Gastroesophageal sphincter (tissue), 4 donors: ENCODE measurements around the gene SMAD6. TPM values are rescaled to one million over a fixed set of nuclear protein-coding genes. Genes with fewer than 3 reads are reported as not detected.

ENCODE experiments used
- ATAC-seq: fragments of 150-250 bp; one replicate; pipeline ENCODE4 v1.9.1; 2016; ENCODE audit warnings: mild to moderate bottlenecking, moderate library complexity
- H3K27ac ChIP-seq, 4 donors: fragments of 200-600 bp; sonication (generic) in 3 of 4; 1 replicate in 3 of 4; 2 replicates in 1 of 4; pipeline ENCODE4 v1.5.1; 2016 to 2019
- H3K27me3 ChIP-seq: fragments of 200-600 bp; sonication (generic); one replicate; pipeline ENCODE4 v1.5.1; 2019
- H3K36me3 ChIP-seq, 2 donors: fragments of 200-600 bp; sonication (generic); one replicate each; pipeline ENCODE4 v1.5.1; 2019; ENCODE audit warnings: control low read depth in 1 of 2
- H3K4me1 ChIP-seq, 3 donors: fragments of 200-600 bp; sonication (generic); 1 replicate in 2 of 3; 2 replicates in 1 of 3; pipeline ENCODE4 v1.5.1; 2016 to 2019; ENCODE audit warnings: control low read depth in 2 of 3
- H3K4me3 ChIP-seq, 2 donors: fragments of 200-600 bp; sonication (generic); one replicate each; pipeline ENCODE4 v1.5.1; 2019; ENCODE audit warnings: mild to moderate bottlenecking in 1 of 2, moderate library complexity in 1 of 2
- H3K9me3 ChIP-seq, 3 donors: fragments of 200-600 bp; sonication (generic); one replicate each; pipeline ENCODE4 v1.5.1; 2017 to 2019; ENCODE audit warnings: control low read depth in 2 of 3
- CTCF ChIP-seq, 4 experiments: fragments of 200-600 bp in 2 of 4; fragments of 450-650 bp in 2 of 4; sonication (generic) in 1 of 4; IDR thresholded peaks; one replicate each; pipeline ENCODE4 v1.5.1; 2017 to 2019; ENCODE audit warnings: antibody characterized with exemption in 4 of 4, mild to moderate bottlenecking in 2 of 4, moderate library complexity in 2 of 4
- EP300 ChIP-seq: sonication (generic); formaldehyde crosslinking; IDR thresholded peaks from one replicate; pipeline ENCODE4 v1.6.1; 2017; ENCODE audit warnings: antibody characterized with exemption, mild to moderate bottlenecking
- POLR2A ChIP-seq, 2 donors: fragments of 450-650 bp; IDR thresholded peaks; one replicate each; pipeline ENCODE4 v1.6.1; 2017; ENCODE audit warnings: antibody characterized with exemption in 2 of 2, mild to moderate bottlenecking in 2 of 2, moderate library complexity in 1 of 2
- POLR2AphosphoS5 ChIP-seq: sonication (generic); formaldehyde crosslinking; IDR thresholded peaks from one replicate; pipeline ENCODE4 v1.6.1; 2017; ENCODE audit warnings: antibody characterized with exemption
- WGBS, 2 donors: methylation state at CpG; one replicate each; pipeline ENCODE4 v1.1.5; 2018; ENCODE audit warnings: low coverage in 1 of 2; 5-methylcytosine and 5-hydroxymethylcytosine counted together
- total RNA-seq, 4 donors: library from RNA; depleted of rRNA; stranded (reverse); fragments of >200 nt; gene quantifications; one replicate each; pipeline ENCODE4 v1.1.0, GENCODE V29; 2016

SMAD6 gene
- total RNA-seq, 4 donors from 2014 or later, result 9.9 to 11.2 (median 10.9) TPM

- Histone ChIP-seq H3K4me1 (peaks cover 0 to 26% (median 5%) of the 10 kb centered on the region in 3 donors), H3K27me3 (no peaks in the 10 kb centered on the region), H3K27ac (no peak overlapping the region), H3K4me3 (no peak overlapping the region), H3K36me3 (peaks cover 0 to 8% of the 10 kb centered on the region in 2 donors), H3K9me3 (no peaks in the 10 kb centered on the region)
- TF ChIP-seq POLR2A (IDR thresholded peaks at IDR 0.05) (no peak), POLR2AphosphoS5 (no peak), CTCF (IDR thresholded peaks at IDR 0.05) (no peak), EP300 (no peak)
- ATAC-seq, result no peak
- 85 to 100% methylated on average over 3 to 4 of the region's 7 CpGs for WGBS, 2 donors
Observed at GRCh38 chr15:66783725-66784124, 81.7 kb downstream of the SMAD6 start.

- Histone ChIP-seq H3K9me3 (no peaks in the 10 kb centered on the region), H3K27ac (no peak overlapping the region), H3K36me3 (peaks cover 0 to 8% of the 10 kb centered on the region in 2 donors), H3K27me3 (no peaks in the 10 kb centered on the region), H3K4me3 (no peak overlapping the region), H3K4me1 (peaks cover 0 to 27% (median 5%) of the 10 kb centered on the region in 3 donors)
- ATAC-seq, result no peak
- TF ChIP-seq POLR2AphosphoS5 (no peak), EP300 (no peak), CTCF (IDR thresholded peaks at IDR 0.05) (no peak)
- no CpG with 5 or more reads among the region's 4 CpGs for WGBS, 2 donors
Observed at GRCh38 chr15:66784174-66784573, 82.1 kb downstream of the SMAD6 start.

GRCh38 chr15:66785637-66786036, 83.6 kb downstream of the SMAD6 start:
- no peaks in the 10 kb centered on the region for H3K9me3 ChIP-seq
- H3K27me3 ChIP-seq, result no peaks in the 10 kb centered on the region
- TF ChIP-seq POLR2AphosphoS5 (no peak), EP300 (no peak), CTCF (IDR thresholded peaks at IDR 0.05) (no peak), POLR2A (IDR thresholded peaks at IDR 0.05) (no peak)
- H3K4me1 ChIP-seq, result peaks cover 0 to 25% (median 0%) of the 10 kb centered on the region in 3 donors
- H3K36me3 ChIP-seq, result peaks cover 0 to 8% of the 10 kb centered on the region in 2 donors
- ATAC-seq, result no peak
- no peak overlapping the region for H3K27ac ChIP-seq
- H3K4me3 ChIP-seq, result no peak overlapping the region
- WGBS, 2 donors, result 93 to 100% methylated on average over 1 to 3 of the region's 5 CpGs

DNA sequence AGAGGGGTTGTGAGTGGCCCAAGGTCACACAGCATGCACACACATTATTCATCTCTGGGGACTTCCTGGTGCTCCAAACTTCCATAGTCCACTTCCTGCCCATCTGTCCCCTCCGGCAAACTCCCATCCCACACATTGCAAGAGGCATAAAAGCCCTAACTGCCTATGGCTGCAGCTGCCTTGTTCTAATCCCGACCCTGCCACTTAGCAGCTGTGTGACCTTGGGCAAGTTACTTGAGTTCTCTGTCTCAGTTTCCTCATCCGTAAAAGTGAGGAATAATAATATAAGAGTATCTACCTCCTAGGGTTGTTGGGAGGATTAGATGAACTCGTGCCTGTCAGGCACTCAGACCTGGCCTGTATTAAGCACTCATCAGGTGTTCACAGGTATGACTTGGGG, 84.2 kb downstream of the SMAD6 start:
- Histone ChIP-seq H3K4me1 (peaks cover 0 to 25% (median 0%) of the 10 kb centered on the region in 3 donors), H3K27me3 (no peaks in the 10 kb centered on the region), H3K4me3 (no peak overlapping the region), H3K36me3 (peaks cover 0 to 2% of the 10 kb centered on the region in 2 donors), H3K9me3 (no peaks in the 10 kb centered on the region), H3K27ac (no peak overlapping the region)
- TF ChIP-seq POLR2AphosphoS5 (no peak), POLR2A (IDR thresholded peaks at IDR 0.05) (no peak), EP300 (no peak), CTCF (IDR thresholded peaks at IDR 0.05) (no peak)
- WGBS, 2 donors, result no CpG with 5 or more reads among the region's 4 CpGs
- ATAC-seq, result no peak

DNA sequence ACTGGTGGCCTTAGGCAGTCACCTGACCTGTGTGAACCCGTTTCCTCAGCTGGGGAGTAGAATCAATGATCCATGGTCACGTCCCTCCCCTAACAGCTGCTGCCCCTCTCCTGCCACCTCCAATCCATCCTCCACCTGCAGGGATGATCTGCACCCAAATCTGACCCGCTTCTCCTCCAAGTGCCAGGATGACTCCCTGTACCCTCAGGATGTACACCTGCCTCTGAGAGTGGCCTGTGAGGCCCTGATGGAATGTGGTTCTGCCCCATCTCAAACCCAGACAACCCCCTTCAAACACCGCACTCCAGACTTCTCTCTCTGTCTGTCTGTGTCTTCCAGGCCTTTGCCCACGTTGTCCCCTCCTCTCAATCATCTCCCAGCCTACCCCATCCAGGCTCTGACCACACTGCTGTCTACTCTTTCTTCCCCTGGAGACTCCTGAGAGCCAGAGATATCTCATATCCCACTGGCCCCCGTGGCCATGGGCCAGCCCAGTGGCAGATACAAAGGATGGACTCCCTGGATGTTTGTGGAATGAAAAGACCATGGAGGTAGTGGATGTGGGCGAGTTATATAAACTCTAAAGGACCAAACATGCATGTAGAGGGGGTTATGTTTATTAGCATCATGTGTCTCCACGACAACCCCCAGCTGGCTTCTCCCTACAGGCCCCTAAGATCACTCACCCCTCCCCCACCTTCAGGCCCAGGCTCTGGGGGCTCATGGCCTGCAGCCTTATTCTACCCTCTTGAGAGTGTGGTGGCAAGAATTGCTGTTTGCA, 84.9 kb downstream of the SMAD6 start:
- H3K36me3 ChIP-seq, result no peaks in the 10 kb centered on the region
- no peaks in the 10 kb centered on the region for H3K9me3 ChIP-seq
- ATAC-seq, result no peak
- H3K4me1 ChIP-seq, result peaks cover 0 to 25% (median 0%) of the 10 kb centered on the region in 3 donors
- no peaks in the 10 kb centered on the region for H3K27me3 ChIP-seq
- no peak for TF ChIP-seq POLR2AphosphoS5
- no peak for TF ChIP-seq EP300
- no peak for TF ChIP-seq POLR2A (IDR thresholded peaks at IDR 0.05)
- TF ChIP-seq CTCF (IDR thresholded peaks at IDR 0.05), result no peak
- H3K4me3 ChIP-seq, result no peak overlapping the region
- WGBS, 2 donors, result 70 to 83% methylated on average over 1 to 6 of the region's 8 CpGs
- H3K27ac ChIP-seq, result no peak overlapping the region
